ENCODE measurements around the gene APPL1.

DNA sequence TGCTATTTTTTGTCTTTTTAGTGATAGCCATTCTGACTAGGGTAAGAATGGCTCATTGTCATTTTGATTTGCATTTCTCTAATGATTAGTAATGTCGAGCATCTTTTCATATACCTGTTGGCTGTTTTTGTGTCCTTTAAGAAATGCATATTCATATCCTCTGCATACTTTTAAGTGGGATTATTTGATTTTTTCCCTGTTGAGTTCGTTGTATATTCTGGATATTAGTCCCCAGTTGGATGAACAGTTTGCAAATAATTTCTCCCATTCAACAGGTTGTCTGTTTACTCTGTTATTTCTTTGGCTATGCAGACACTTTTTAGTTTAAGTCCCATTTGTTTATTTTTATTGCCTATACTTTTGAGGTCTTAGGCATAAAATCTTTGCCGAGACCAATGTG lies 34.4 kb downstream of the APPL1 start:
- TF ChIP-seq EZH2phosphoT487 (IDR thresholded peaks at IDR 0.05; ENCODE audit: borderline replicate concordance, low read length) (no peak), EZH2 (IDR thresholded peaks at IDR 0.05; ENCODE audit: low read length, unreplicated experiment) (no peak)
- TF ChIP-seq, protein P1, sequence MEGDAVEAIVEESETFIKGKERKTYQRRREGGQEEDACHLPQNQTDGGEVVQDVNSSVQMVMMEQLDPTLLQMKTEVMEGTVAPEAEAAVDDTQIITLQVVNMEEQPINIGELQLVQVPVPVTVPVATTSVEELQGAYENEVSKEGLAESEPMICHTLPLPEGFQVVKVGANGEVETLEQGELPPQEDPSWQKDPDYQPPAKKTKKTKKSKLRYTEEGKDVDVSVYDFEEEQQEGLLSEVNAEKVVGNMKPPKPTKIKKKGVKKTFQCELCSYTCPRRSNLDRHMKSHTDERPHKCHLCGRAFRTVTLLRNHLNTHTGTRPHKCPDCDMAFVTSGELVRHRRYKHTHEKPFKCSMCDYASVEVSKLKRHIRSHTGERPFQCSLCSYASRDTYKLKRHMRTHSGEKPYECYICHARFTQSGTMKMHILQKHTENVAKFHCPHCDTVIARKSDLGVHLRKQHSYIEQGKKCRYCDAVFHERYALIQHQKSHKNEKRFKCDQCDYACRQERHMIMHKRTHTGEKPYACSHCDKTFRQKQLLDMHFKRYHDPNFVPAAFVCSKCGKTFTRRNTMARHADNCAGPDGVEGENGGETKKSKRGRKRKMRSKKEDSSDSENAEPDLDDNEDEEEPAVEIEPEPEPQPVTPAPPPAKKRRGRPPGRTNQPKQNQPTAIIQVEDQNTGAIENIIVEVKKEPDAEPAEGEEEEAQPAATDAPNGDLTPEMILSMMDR (conservative IDR thresholded peaks at IDR 0.05; ENCODE audit: low read depth, low read length) = no peak

Measured in PC-3 (cell line).